IPS-20b (cell line): ENCODE measurements around the gene XRCC6.

Experiments used
- H3K27ac ChIP-seq: one replicate; pipeline ENCODE4 v1.5.1; 2013; ENCODE audit warnings: low read length
- H3K27me3 ChIP-seq: 2 replicates; pipeline ENCODE4 v1.6.1; 2013; ENCODE audit warnings: mild to moderate bottlenecking, low read length, inconsistent platforms; ENCODE audit not compliant: insufficient read depth
- H3K36me3 ChIP-seq: 2 replicates; pipeline ENCODE4 v1.6.1; 2013; ENCODE audit warnings: low read depth, mild to moderate bottlenecking, inconsistent platforms, low read length, moderate library complexity; ENCODE audit not compliant: insufficient read depth
- H3K4me1 ChIP-seq: 2 replicates; pipeline ENCODE4 v1.6.1; 2013; ENCODE audit warnings: mild to moderate bottlenecking, control low read depth, inconsistent platforms, low read length, moderate library complexity; ENCODE audit not compliant: insufficient read depth
- H3K4me3 ChIP-seq: 2 replicates; pipeline ENCODE4 v1.5.1; 2013; ENCODE audit warnings: mild to moderate bottlenecking, low read length, inconsistent platforms
- H3K9ac ChIP-seq: 2 replicates; pipeline ENCODE4 v1.6.1; 2013; ENCODE audit warnings: low read depth, mild to moderate bottlenecking, inconsistent platforms, low read length, moderate library complexity
- H3K9me3 ChIP-seq: 2 replicates; pipeline ENCODE4 v1.6.1; 2013; ENCODE audit warnings: mild to moderate bottlenecking, low read depth, low read length, inconsistent platforms; ENCODE audit not compliant: insufficient read depth

XRCC6 gene

DNA sequence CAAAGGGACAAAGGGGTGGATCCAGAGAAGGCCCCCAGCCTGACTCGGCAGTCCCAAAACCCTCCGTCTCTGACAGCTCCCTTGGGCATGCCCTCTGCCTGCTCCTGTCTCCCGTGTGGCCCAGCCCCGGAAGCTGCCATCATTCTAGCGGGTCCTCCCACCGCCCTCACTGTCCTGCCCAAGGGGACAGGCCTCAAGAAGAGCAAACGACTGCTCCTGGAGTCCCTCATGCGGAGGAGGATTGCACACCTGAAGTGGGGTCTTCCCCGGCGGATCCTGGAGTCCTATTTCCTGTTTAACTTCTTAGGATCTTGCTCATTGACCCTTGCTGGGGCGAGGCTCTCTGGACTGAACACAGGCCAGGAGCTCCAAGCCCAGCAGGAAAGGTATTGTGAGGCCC lies 75.6 kb downstream of the XRCC6 start:
- Histone ChIP-seq H3K9ac (no peak overlapping the region; the same call in 1 of the 2 replicates), H3K9me3 (no peaks in the 10 kb centered on the region), H3K27ac (no peak overlapping the region), H3K4me3 (no peak overlapping the region), H3K36me3 (peaks cover 8% of the 10 kb centered on the region; the same call in 1 of the 2 replicates), H3K4me1 (peaks cover 8% of the 10 kb centered on the region; the same call in 1 of the 2 replicates), H3K27me3 (no peaks in the 10 kb centered on the region)

DNA sequence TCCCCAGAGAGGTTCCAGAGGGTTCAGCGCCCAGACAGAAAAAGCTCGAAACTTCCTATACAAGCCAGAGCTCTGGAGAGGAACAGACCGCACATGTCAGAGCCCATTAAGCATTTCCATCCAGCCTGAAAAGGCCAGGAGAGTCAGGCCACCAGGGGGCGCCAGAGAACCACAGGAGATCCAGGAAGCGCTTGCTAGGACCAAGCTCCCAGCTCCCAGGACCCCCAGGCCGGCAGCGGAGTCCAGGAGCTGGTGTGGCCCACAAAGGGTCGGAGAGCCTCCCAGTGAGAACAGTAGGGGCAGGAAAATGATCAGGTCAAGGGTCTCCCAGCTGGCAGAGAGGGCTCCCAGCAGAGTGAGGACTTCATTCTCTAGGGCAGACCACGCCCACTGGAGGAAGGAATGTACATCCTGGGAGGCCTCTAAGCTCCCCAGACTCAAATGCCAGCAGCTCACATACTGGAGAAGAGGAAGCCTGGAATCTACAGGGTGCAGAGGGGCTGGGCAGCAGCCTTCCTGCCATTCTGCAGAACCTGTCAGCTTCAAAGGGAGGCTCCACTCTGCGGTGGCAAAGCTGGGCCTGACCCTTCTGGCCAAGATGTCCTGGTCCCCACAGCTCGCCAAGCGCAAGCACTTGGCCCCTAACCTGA lies 76.2 kb downstream of the XRCC6 start:
- no peaks in the 10 kb centered on the region for H3K9me3 ChIP-seq
- H3K27ac ChIP-seq = no peak overlapping the region
- no peaks in the 10 kb centered on the region for H3K27me3 ChIP-seq
- peaks cover 8% of the 10 kb centered on the region; the same call in 1 of the 2 replicates for H3K36me3 ChIP-seq
- peaks cover 8% of the 10 kb centered on the region; the same call in 1 of the 2 replicates for H3K4me1 ChIP-seq
- H3K4me3 ChIP-seq = no peak overlapping the region; the same call in 1 of the 2 replicates
- no peak overlapping the region; the same call in 1 of the 2 replicates for H3K9ac ChIP-seq

DNA sequence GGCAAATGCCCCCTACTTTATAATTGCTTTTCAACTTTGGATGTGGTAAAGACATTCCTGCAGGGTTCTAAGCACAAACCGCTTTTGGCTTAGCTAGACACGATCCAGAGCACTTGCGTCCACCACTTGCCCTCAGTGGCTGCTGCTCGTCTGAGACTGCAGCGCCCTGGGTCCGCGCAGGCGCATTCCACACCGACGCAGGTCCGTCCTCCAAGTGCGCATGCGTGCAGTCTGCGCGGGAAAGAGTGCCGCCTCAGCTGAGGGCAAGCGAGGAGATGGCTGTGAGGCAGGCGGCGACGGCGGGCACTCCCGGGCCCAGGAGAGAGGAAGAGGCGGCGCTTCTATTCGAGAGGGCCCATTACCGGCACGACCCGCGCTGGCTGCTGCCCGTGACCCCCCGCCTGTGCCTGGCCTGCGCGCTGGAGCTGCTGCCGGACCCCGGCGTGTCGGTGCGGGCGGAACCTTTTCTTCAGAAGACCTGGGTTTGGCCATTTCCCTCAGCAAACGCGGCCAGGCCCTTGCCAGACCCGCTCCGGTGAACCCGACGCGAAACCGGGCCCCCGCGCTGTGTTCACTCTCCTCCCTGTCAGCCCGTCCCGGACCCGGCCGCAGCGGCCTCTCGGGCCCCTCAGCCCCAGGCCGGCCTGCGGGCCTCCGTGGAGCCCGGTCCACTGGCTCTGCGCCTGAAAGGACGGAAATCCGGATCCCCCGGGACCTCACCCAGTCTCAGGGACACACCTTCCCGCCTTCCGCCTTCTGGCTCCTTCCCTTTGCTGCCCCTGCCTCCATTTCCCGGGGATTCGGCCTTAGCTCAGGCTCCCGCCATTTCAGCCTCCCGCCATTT lies 78.4 kb downstream of the XRCC6 start, which contains the start of gene MEI1:
TSS of gene MEI1 (plus strand) at position 240 of the 844 bp plus-strand sequence. CDS start at position 276, 36 bp downstream.
- Histone ChIP-seq H3K4me3 (no peak within 1 kb of the TSS), H3K4me1 (peaks cover 8% of the 10 kb centered on the region; the same call in 1 of the 2 replicates), H3K27ac (no peak within 1 kb of the TSS), H3K36me3 (no peaks in the 10 kb centered on the region), H3K9me3 (no peaks in the 10 kb centered on the region), H3K27me3 (no peaks in the 10 kb centered on the region), H3K9ac (no peak within 1 kb of the TSS)

GRCh38 chr22:41700108-41700364 lies 78.9 kb downstream of the XRCC6 start:
- Histone ChIP-seq H3K36me3 (no peaks in the 10 kb centered on the region), H3K4me3 (no peak overlapping the region), H3K27ac (no peak overlapping the region), H3K4me1 (peaks cover 8% of the 10 kb centered on the region; the same call in 1 of the 2 replicates), H3K27me3 (no peaks in the 10 kb centered on the region), H3K9ac (no peak overlapping the region), H3K9me3 (no peaks in the 10 kb centered on the region)

DNA sequence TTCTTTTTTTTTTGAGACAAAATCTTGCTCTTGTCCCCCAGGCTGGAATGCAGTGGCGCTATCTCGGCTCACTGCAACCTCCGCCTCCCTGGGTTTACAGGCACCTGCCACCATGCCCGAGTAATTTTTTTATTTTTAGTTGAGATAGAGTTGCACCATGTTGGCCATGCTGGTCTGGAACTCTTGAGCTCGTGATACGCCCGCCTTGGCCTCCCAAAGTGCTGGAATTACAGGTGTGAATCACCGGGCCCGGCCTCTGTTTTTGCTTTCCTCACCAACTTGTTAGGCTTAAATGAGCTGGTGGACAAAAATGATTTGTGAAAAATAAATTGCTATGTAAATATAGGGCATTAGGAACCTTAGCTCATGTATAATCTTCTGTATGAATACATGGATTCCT lies 81.7 kb downstream of the XRCC6 start:
- no peak overlapping the region for H3K27ac ChIP-seq
- H3K9me3 ChIP-seq = no peaks in the 10 kb centered on the region
- no peaks in the 10 kb centered on the region for H3K36me3 ChIP-seq
- no peaks in the 10 kb centered on the region for H3K27me3 ChIP-seq
- H3K4me3 ChIP-seq = no peak overlapping the region
- no peak overlapping the region for H3K9ac ChIP-seq
- peaks cover 2% of the 10 kb centered on the region; the same call in 1 of the 2 replicates for H3K4me1 ChIP-seq

GRCh38 chr22:41709341-41709740 lies 88.2 kb downstream of the XRCC6 start:
- Histone ChIP-seq H3K36me3 (no peaks in the 10 kb centered on the region), H3K9me3 (no peaks in the 10 kb centered on the region), H3K9ac (no peak overlapping the region), H3K4me3 (no peak overlapping the region), H3K4me1 (no peaks in the 10 kb centered on the region), H3K27me3 (peaks cover 8% of the 10 kb centered on the region; the same call in 1 of the 2 replicates), H3K27ac (no peak overlapping the region)

DNA sequence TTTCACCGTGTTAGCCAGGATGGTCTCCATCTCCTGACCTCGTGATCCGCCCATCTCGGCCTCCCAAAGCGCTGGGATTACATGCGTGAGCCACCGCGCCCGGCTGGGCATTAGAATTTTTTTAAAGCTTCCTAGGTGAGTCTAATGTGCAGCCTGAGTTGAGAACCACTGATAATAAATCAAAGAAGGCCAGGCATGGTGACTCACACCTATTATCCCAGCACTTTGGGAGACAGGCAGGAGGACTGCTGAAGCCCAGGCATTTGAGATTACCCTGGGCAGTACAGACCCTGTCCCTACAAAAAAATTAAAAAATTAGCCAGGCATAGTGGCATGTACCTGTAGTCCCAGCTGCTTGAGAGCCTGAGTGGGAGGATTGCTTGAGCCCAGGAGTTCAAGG lies 91.9 kb downstream of the XRCC6 start:
- H3K4me1 ChIP-seq = no peaks in the 10 kb centered on the region
- H3K27me3 ChIP-seq = peaks cover 8% of the 10 kb centered on the region; the same call in 1 of the 2 replicates
- no peaks in the 10 kb centered on the region for H3K9me3 ChIP-seq
- no peak overlapping the region for H3K27ac ChIP-seq
- H3K36me3 ChIP-seq = no peaks in the 10 kb centered on the region
- no peak overlapping the region for H3K9ac ChIP-seq
- H3K4me3 ChIP-seq = no peak overlapping the region
